Naive thymus-derived CD8-positive, alpha-beta T cell (primary cell): ENCODE results near the gene PRKG1. TPM values are rescaled to one million over a fixed set of nuclear protein-coding genes. Genes with fewer than 3 reads are reported as not detected.

ENCODE experiments used
- ATAC-seq, 2 donors: fragments of 150-1000 bp; cut with Tn5 transposase in 1 of 2; sonication (Bioruptor Pico), chemical (Tn5 transposase) in 1 of 2; 1 replicate in 1 of 2; 2 replicates in 1 of 2; pipeline ENCODE4 v1.10.0; 2021; ENCODE audit warnings: mild to moderate bottlenecking in 2 of 2, moderate library complexity in 2 of 2
- POLR2A ChIA-PET: fragments of 350-600 bp; sonication (Branson Sonifier 250); formaldehyde crosslinking; loops from one replicate; lab custom pipeline; 2021; ENCODE audit warnings: antibody characterized with exemption; lab: Charles Lee
- DNase-seq, 10 donors: peaks; one replicate each; pipeline versions ENCODE4 v3.0.0 to v3.0.0-alpha.2; 2020 to 2022
- H3K27ac Mint-ChIP-seq, 10 donors: one replicate each; pipeline ENCODE4 v1.8.0; 2020 to 2022; ENCODE audit warnings: mild to moderate bottlenecking in 10 of 10, mixed read lengths in 10 of 10, moderate library complexity in 4 of 10, inconsistent platforms in 1 of 10
- H3K27me3 Mint-ChIP-seq, 5 donors: one replicate each; pipeline ENCODE4 v1.8.0; 2021 to 2022; ENCODE audit warnings: mixed read lengths in 5 of 5
- H3K36me3 Mint-ChIP-seq, 3 donors: one replicate each; pipeline ENCODE4 v1.8.0; 2020 to 2022; ENCODE audit warnings: mixed read lengths in 3 of 3, mild to moderate bottlenecking in 2 of 3, inconsistent platforms in 1 of 3
- H3K4me1 Mint-ChIP-seq, 4 donors: one replicate each; pipeline ENCODE4 v1.8.0; 2021 to 2022; ENCODE audit warnings: mixed read lengths in 4 of 4
- H3K4me3 Mint-ChIP-seq, 10 donors: one replicate each; pipeline ENCODE4 v1.8.0; 2020 to 2022; ENCODE audit warnings: mild to moderate bottlenecking in 10 of 10, mixed read lengths in 10 of 10, moderate library complexity in 6 of 10, inconsistent platforms in 1 of 10
- H3K9me3 Mint-ChIP-seq, 9 donors: one replicate each; pipeline ENCODE4 v1.8.0; 2020 to 2022; ENCODE audit warnings: mixed read lengths in 9 of 9, mild to moderate bottlenecking in 3 of 9, inconsistent platforms in 1 of 9, moderate library complexity in 1 of 9
- polyA plus RNA-seq, 3 donors: library from polyadenylated mRNA; unstranded; fragments of 300-500 nt; fragmentation: Illumina TruSeq; gene quantifications; one replicate each; pipeline ENCODE4 v1.2.3, GENCODE V29; 2021
- total RNA-seq, 8 experiments: library from RNA in 2 of 8; stranded (reverse) in 2 of 8; gene quantifications; one replicate each; pipeline ENCODE4 v1.2.3 and lab custom pipeline; 2021 to 2026

PRKG1 gene
- total and polyA plus RNA-seq, 5 experiments from 2014 or later, result not detected

GRCh38 chr10:51405580-51406351 is 331.5 kb downstream of the PRKG1 start:
- Mint-ChIP-seq H3K27me3 (peaks cover 0 to 6% (median 0%) of the 10 kb centered on the region in 5 donors), H3K4me3 (no peak overlapping the region), H3K36me3 (no peaks in the 10 kb centered on the region), H3K9me3 (no peaks in the 10 kb centered on the region), H3K4me1 (no peaks in the 10 kb centered on the region), H3K27ac (no peak overlapping the region)
- ATAC-seq, result no peak
- POLR2A ChIA-PET, result no interaction called here
- no peak for DNase-seq

DNA sequence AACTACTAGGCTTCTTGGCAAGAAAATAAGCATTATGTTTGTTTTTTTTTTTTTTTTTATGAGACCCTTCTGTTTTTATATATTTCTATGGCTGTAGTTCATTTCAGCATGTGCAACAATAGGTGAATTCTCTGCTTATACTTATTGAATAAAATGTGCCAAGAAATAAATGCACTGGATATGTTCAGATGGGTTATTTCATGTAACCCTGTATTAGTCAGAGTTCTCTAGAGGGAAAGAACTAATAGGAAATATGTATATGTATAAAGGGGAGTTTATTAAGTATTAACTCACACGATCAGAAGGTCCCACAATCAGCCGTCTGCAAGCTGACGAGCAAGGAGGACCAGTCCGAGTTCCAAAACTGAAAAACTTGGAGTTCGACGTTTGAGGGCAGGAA is 332.3 kb downstream of the PRKG1 start:
- ATAC-seq, result no peak
- no peaks in the 10 kb centered on the region for H3K9me3 Mint-ChIP-seq

DNA sequence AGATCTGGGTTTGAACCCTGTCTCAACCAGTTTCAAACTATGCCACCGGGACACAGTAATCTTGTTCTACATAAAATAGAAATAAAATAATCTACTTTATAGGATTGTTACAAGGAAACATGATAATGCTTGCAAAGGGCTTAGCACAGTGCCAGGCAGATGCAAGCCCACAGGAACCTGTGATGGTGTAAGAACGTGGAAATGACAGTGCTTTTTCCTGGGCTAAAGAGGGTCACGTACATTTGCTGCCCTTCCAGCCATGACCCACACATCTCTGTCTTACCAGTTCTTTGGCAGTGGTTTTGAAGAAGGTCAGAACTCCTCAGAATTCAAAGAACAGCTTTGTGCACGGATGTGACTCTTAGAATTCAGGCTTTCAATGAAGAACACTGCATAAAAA is 342.2 kb downstream of the PRKG1 start:
- Mint-ChIP-seq H3K4me1 (no peaks in the 10 kb centered on the region), H3K27me3 (peaks cover 0 to 8% (median 0%) of the 10 kb centered on the region in 5 donors), H3K27ac (no peak overlapping the region), H3K4me3 (no peak overlapping the region), H3K9me3 (peaks cover 0 to under 1% (median 0%) of the 10 kb centered on the region in 9 donors), H3K36me3 (no peaks in the 10 kb centered on the region)
- ATAC-seq (no peak), DNase-seq (no peak)
- POLR2A ChIA-PET, result no interaction called here

More for the DNA sequence above, 332.3 kb downstream of the PRKG1 start:
- POLR2A ChIA-PET, result no interaction called here
- H3K4me3 Mint-ChIP-seq, result no peak overlapping the region
- no peaks in the 10 kb centered on the region for H3K36me3 Mint-ChIP-seq
- no peak overlapping the region for H3K27ac Mint-ChIP-seq
- H3K27me3 Mint-ChIP-seq, result peaks cover 0 to 6% (median 0%) of the 10 kb centered on the region in 5 donors
- no peaks in the 10 kb centered on the region for H3K4me1 Mint-ChIP-seq
- DNase-seq, result no peak

GRCh38 chr10:51419196-51420093 is 345.2 kb downstream of the PRKG1 start:
- H3K9me3 Mint-ChIP-seq, result peaks cover 0 to 2% (median 0%) of the 10 kb centered on the region in 9 donors
- peaks cover 0 to 2% (median under 1%) of the 10 kb centered on the region in 4 donors for H3K4me1 Mint-ChIP-seq
- H3K27ac Mint-ChIP-seq, result no peak overlapping the region
- no peak for ATAC-seq
- H3K4me3 Mint-ChIP-seq, result no peak overlapping the region
- POLR2A ChIA-PET, result no interaction called here
- H3K36me3 Mint-ChIP-seq, result no peaks in the 10 kb centered on the region
- no peak for DNase-seq
- peaks cover 0 to 12% (median 4%) of the 10 kb centered on the region in 5 donors for H3K27me3 Mint-ChIP-seq

DNA sequence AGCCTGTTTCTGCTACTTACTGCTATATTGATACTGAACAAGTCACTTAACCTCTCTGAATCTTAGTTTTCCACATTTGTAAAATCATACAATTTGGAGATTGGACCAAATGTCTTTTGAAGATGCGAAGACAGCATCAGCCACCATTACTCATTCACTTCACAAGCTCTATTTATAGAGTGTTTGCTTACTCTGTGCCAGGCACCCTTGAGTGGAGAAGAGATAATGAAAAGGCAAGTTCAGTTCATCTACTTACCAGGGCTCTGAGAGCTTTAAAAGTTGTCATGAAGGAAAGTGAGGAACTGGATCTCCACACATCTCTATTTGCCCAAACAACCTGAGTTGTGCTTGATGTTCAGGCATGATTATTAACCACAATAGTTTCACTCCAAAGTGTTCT is 347.6 kb downstream of the PRKG1 start:
- ATAC-seq (no peak), DNase-seq (no peak)
- POLR2A ChIA-PET, result no interaction called here
- Mint-ChIP-seq H3K4me1 (peaks cover 0 to 2% (median under 1%) of the 10 kb centered on the region in 4 donors), H3K27ac (peak overlapping the region in 1 of 10 donors; percentile 42), H3K4me3 (no peak overlapping the region), H3K27me3 (peaks cover 1 to 15% (median 4%) of the 10 kb centered on the region in 5 donors), H3K36me3 (no peaks in the 10 kb centered on the region), H3K9me3 (peaks cover 0 to 2% (median 0%) of the 10 kb centered on the region in 9 donors)

DNA sequence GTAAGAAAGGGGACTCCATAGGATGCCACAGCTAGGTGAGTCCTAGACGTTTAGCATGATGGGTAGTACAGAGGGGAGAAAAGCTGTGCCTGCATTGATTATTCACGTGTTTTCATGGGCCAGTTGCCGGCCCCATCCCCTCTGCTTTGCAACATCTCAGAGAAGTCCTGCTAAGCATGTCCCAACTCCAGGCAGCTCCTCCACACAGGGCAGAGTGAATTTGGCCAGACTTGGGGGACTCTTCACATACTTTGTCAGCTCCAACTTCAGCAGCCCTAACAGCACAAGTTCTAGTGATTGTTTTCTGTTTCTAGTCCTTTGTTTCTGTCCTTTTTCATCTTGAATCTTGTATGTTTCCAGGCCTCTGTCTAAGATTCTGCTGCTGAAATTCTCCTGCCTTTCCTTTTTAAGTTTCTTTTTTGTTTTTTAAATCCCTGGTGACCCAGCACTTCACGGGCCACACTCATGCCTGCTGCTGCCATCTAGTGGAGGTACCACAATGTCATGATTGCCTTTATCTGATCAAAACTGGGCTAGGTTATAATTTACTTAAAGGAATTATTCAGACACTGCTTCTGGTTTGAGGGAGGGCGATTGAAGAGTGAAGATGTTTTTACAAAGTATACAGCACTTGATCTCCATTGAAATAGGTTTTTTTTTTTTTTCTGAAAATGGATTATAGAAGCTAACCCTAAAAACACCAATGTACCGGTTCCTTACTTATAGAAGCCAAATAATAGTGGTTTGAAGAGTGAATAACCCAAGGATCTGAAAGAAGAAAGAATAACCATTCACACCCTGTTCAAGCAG is 348.2 kb downstream of the PRKG1 start:
- no peaks in the 10 kb centered on the region for H3K36me3 Mint-ChIP-seq
- H3K4me1 Mint-ChIP-seq, result peaks cover 0 to 2% (median under 1%) of the 10 kb centered on the region in 4 donors
- DNase-seq (peak in 2 of 10 donors; percentile 4 to 15), ATAC-seq (peak in 1 of 2 donors; percentile 18)
- H3K27me3 Mint-ChIP-seq, result peaks cover 3 to 17% (median 6%) of the 10 kb centered on the region in 5 donors
- POLR2A ChIA-PET, result no interaction called here
- peaks cover 0 to 2% (median 0%) of the 10 kb centered on the region in 9 donors for H3K9me3 Mint-ChIP-seq
- H3K4me3 Mint-ChIP-seq, result no peak overlapping the region
- peak overlapping the region in 1 of 10 donors; percentile 42 for H3K27ac Mint-ChIP-seq

- H3K36me3 Mint-ChIP-seq, result no peaks in the 10 kb centered on the region
- peaks cover 0 to 2% (median 0%) of the 10 kb centered on the region in 9 donors for H3K9me3 Mint-ChIP-seq
- POLR2A ChIA-PET, result no interaction called here
- H3K27me3 Mint-ChIP-seq, result peaks cover 3 to 17% (median 9%) of the 10 kb centered on the region in 5 donors
- H3K4me3 Mint-ChIP-seq, result no peak overlapping the region
- DNase-seq (no peak), ATAC-seq (no peak)
- peaks cover 0 to 2% (median under 1%) of the 10 kb centered on the region in 4 donors for H3K4me1 Mint-ChIP-seq
- no peak overlapping the region for H3K27ac Mint-ChIP-seq
Measured at GRCh38 chr10:51423121-51423452, 348.8 kb downstream of the PRKG1 start.

DNA sequence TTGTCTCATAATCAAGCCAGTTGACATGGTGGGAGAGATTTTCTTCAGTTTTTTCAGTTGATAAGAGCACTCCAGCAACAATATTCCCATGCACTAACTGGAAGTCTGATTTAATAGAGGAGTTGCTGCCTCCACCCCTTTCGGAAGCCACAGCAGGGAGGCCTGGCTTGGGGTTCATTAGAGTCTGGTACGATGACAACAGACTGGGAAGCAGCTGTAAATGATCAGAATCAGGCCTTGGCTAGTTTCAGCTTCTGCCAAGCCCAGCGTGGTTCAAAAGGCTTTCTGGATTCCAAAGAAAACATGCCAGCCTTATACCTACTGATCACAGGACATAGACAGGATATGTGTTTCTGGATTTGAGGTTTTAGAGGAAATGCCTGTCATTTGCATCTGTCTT is 351.1 kb downstream of the PRKG1 start:
- Mint-ChIP-seq H3K4me3 (no peak overlapping the region), H3K9me3 (peaks cover 0 to 2% (median 0%) of the 10 kb centered on the region in 9 donors), H3K36me3 (no peaks in the 10 kb centered on the region), H3K4me1 (peaks cover 0 to 2% (median under 1%) of the 10 kb centered on the region in 4 donors), H3K27ac (no peak overlapping the region), H3K27me3 (peaks cover 3 to 12% (median 9%) of the 10 kb centered on the region in 5 donors)
- POLR2A ChIA-PET, result no interaction called here
- no peak for ATAC-seq
- no peak for DNase-seq

DNA sequence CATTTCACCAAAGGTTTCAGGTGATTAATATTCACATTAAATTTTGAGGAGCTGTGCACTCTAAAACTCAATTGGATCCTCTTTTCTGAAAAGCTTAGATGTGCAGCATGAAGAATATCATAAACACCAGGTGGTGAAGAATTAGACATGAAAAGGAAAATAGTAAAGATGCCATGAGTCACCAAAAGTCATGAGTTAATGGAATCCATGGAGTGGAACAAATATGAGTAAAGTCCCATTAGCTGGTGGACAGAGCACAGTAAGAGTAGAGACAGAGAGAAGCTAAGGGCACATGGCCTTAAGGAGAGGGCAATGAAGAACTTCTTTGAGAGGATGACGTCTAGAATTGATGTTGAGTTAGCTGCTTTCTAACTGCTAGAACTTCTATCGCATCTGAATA is 353.5 kb downstream of the PRKG1 start:
- POLR2A ChIA-PET, result no interaction called here
- Mint-ChIP-seq H3K36me3 (no peaks in the 10 kb centered on the region), H3K9me3 (no peaks in the 10 kb centered on the region), H3K27ac (no peak overlapping the region), H3K4me3 (no peak overlapping the region), H3K27me3 (peaks cover 0 to 12% (median 9%) of the 10 kb centered on the region in 5 donors), H3K4me1 (no peaks in the 10 kb centered on the region)
- DNase-seq (no peak), ATAC-seq (no peak)

DNA sequence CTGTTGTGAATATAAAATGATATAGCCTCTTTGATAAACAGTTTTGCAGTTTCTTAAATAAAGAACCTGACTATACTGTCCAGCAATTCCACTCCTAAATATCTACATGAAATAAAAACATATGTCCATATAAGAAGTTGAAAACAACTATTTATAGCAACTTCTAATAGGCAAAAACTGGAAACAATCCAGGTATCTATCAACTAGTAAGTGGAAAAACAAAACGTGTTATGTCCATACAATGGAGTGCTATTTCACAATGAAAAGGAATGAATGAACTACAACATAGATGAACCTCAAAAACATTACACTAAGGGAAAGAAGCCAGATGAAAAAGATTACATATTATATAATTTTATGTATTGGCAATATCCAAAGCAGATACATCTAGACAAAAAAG is 356.2 kb downstream of the PRKG1 start:
- ATAC-seq (no peak), DNase-seq (no peak)
- H3K4me3 Mint-ChIP-seq, result no peak overlapping the region
- POLR2A ChIA-PET, result no interaction called here
- H3K9me3 Mint-ChIP-seq, result no peaks in the 10 kb centered on the region
- no peak overlapping the region for H3K27ac Mint-ChIP-seq
- peaks cover 0 to 9% (median 3%) of the 10 kb centered on the region in 5 donors for H3K27me3 Mint-ChIP-seq
- H3K36me3 Mint-ChIP-seq, result no peaks in the 10 kb centered on the region
- no peaks in the 10 kb centered on the region for H3K4me1 Mint-ChIP-seq

GRCh38 chr10:51433949-51434475 is 359.7 kb downstream of the PRKG1 start:
- no peak for DNase-seq
- no peaks in the 10 kb centered on the region for H3K36me3 Mint-ChIP-seq
- H3K4me3 Mint-ChIP-seq, result no peak overlapping the region
- no peaks in the 10 kb centered on the region for H3K27me3 Mint-ChIP-seq
- no peaks in the 10 kb centered on the region for H3K9me3 Mint-ChIP-seq
- no peak for ATAC-seq
- H3K4me1 Mint-ChIP-seq, result no peaks in the 10 kb centered on the region
- POLR2A ChIA-PET, result no interaction called here
- H3K27ac Mint-ChIP-seq, result no peak overlapping the region

DNA sequence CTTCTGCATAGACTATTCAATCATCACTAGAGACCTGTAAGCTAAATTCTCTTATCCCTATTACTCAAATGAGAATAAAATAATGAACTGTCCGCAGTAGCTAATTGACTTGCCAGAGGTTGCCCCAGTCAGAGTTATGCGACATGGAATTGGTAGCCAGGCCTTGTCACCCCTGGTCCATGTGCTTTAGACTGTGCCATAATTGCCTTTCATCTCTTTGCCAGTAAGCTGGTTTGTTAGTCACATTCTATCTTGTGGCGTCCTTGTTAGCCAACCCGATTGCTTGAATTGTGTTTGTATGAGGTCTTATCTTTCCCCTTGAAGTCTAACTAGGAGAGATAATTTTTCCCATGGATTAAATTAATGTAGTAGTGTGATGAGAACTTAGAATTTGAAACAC is 362.5 kb downstream of the PRKG1 start:
- Mint-ChIP-seq H3K27ac (no peak overlapping the region), H3K4me1 (no peaks in the 10 kb centered on the region), H3K9me3 (no peaks in the 10 kb centered on the region), H3K27me3 (peaks cover 0 to 2% (median 0%) of the 10 kb centered on the region in 5 donors), H3K36me3 (no peaks in the 10 kb centered on the region), H3K4me3 (no peak overlapping the region)
- DNase-seq (no peak), ATAC-seq (no peak)
- POLR2A ChIA-PET, result no interaction called here
